ENCODE measurements around the gene CCDC167.
A peak's percentile ranks its signal among the peaks of the same experiment; 100 is the strongest.
"Not testable (repeated sequence)": the region's sequence is repeated elsewhere in the genome, so short reads cannot be mapped to it uniquely, and the experiment has no call there.

Gene CCDC167

GRCh38 chr6:37507690-37508421 lies 8.2 kb upstream of the CCDC167 start:
- no peak for DNase-seq

GRCh38 chr6:37507077-37507476 lies 7.4 kb upstream of the CCDC167 start:
- no peak for DNase-seq

- DNase-seq, result no peak
These were observed 6.8 kb upstream of the CCDC167 start for GRCh38 chr6:37506479-37506878.

- DNase-seq, result no peak
These were observed 4.3 kb upstream of the CCDC167 start for GRCh38 chr6:37504024-37504423.

GRCh38 chr6:37503309-37503965 lies 3.7 kb upstream of the CCDC167 start:
- no peak for DNase-seq

- DNase-seq, result peak; percentile 36
These were observed 3.1 kb upstream of the CCDC167 start for GRCh38 chr6:37502703-37503291.

- DNase-seq, result no peak
These were observed 2.2 kb upstream of the CCDC167 start for GRCh38 chr6:37501632-37502491.

- DNase-seq, result not testable (repeated sequence)
These were observed 1.2 kb upstream of the CCDC167 start for GRCh38 chr6:37500904-37501303.

- no peak for DNase-seq
These were observed 558 bp upstream of the CCDC167 start for GRCh38 chr6:37500294-37500608.

- DNase-seq, result no peak
These were observed 2.5 kb downstream of the CCDC167 start for GRCh38 chr6:37496951-37497885.

- no peak for DNase-seq
These were observed 4.3 kb downstream of the CCDC167 start for GRCh38 chr6:37495244-37495934.

GRCh38 chr6:37493661-37493995 lies 6.1 kb downstream of the CCDC167 start:
- no peak for DNase-seq

- DNase-seq, result no peak
These were observed 6.6 kb downstream of the CCDC167 start for GRCh38 chr6:37492991-37493660.

GRCh38 chr6:37492236-37492972 lies 7.3 kb downstream of the CCDC167 start:
- DNase-seq, result no peak

- no peak for DNase-seq
These were observed 7.9 kb downstream of the CCDC167 start for GRCh38 chr6:37491830-37492208.

- no peak for DNase-seq
These were observed 8.4 kb downstream of the CCDC167 start for GRCh38 chr6:37491171-37491829.

- no peak for DNase-seq
These were observed 9.0 kb downstream of the CCDC167 start for GRCh38 chr6:37490536-37491170.

GRCh38 chr6:37489697-37490336 lies 9.9 kb downstream of the CCDC167 start:
- DNase-seq, result no peak

- no peak for DNase-seq
These were observed 11.2 kb downstream of the CCDC167 start for GRCh38 chr6:37488476-37488875.
